Measurements from ENCODE around the gene NPC1L1.

DNA sequence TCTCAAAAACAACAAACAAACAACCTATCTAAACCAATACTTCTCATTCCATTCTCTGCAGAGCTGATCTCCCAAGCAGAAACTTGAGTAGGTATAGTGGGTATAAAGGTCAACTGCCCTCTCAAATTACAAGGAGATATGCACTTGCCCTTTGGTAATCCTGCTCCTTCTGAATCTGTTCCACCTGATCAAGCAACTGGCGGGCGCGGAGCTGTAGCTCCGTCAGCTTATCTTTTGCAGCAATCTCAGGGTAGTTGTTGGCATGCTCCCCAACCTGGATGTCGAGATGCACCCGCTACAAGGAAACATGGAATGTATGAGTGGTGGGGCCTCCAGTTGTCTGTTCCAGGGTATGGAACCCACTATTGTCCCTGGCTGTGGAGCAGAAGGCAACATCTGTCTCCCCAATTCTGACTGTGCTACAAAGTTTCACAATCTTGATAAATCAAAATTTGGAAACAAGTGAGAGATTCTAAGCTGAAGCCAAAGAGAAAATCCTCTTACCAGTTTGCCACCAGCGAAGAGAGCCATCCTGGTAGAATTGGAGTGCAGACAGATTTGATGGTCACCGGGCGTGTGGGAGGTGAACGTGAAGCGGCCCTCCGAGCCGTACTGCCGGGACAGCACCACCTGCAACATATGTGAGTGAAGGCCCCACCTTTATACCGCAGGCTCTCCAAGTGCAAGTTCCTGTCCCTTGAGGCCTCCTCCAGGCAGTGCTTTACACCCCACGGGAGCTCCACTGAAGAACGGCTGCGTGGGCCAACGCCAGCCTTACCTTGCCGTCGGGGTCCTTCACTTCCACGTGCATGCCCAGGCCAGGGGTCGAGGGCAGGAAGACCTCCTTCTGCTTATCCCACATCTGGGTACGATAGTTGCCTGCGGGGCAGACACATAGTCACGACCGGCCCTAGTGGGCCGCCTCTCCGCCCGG, 40.1 kb upstream of the NPC1L1 start:
- no peak for TF ChIP-seq CTCF (IDR thresholded peaks at IDR 0.05)
- peak; percentile 55 to 63 for TF ChIP-seq POLR2A (IDR thresholded peaks at IDR 0.05)
